T-helper 2 cell treated with Interferon-gamma antibody and Interleukin-4, amounts not matched to agents 100 ng/mL and 5 ng/mL, for 36 hours (primary cell): ENCODE results near the gene SRD5A3. TPM values are rescaled to one million over a fixed set of nuclear protein-coding genes. Genes with fewer than 3 reads are reported as not detected.

Experiments
- intact Hi-C: fragments of 100-400 bp; cut with micrococcal nuclease; formaldehyde crosslinking; loops from one replicate; pipeline ENCODE4 v1.15.1; 2023
- total RNA-seq: library from RNA; stranded (reverse); gene quantifications from 2 replicates; pipeline ENCODE4 v1.2.3, GENCODE V29; 2022

Gene SRD5A3
- total RNA-seq, 1 donor from 2014 or later: 14.7 TPM

- intact Hi-C loops: loop anchor here (5.0 kb wide), 2 partner anchors 1038 to 1578 kb away; partner anchors contain the start of genes NOA1, PAICS, POLR2B and PPAT
Measured at GRCh38 chr4:55399581-55399980, 53.5 kb downstream of the SRD5A3 start.

GRCh38 chr4:55405073-55405472 lies 59.0 kb downstream of the SRD5A3 start:
- intact Hi-C loops: no loop called here

DNA sequence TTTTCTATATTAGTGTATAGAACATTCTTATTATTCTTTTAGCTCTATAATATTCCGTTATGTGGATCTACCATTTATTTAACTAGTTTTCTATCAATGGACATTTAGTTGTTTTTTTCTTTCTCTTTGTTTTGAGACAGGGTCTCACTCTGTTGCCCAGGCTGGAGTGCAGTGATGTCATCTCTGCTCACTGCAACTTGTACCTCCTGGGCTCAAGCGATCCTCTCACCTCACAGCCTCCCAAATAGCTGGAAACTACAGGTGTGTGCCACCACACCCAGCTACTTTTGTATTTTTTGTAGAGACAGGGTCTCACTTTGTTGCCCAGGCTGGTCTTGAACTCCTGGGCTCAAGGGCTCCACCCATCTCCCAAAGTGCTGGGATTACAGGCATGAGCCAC lies 60.5 kb downstream of the SRD5A3 start:
- intact Hi-C loops: no loop called here

- intact Hi-C loops: no loop called here
Measured at GRCh38 chr4:55407119-55407518, 61.1 kb downstream of the SRD5A3 start.

DNA sequence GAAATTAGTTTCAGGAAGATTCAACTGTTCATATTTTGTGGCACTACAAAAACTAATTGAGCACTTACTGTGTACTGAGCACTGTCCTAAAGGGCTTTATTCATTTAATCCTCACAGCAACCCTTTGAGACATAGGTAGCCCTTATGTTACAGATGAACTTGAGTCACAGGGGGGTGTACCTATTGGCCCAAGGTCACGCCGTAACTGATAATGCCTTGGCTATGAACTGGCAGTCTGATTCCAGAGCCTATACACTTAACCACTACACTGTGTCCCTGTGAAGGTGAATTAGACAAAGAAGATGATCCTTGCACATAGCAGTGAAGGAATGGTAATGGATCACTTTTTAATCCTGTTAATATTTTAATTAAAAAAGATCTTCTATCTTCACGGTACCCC lies 61.7 kb downstream of the SRD5A3 start:
- intact Hi-C loops: no loop called here

GRCh38 chr4:55409468-55410171 lies 63.6 kb downstream of the SRD5A3 start:
- intact Hi-C loops: no loop called here

DNA sequence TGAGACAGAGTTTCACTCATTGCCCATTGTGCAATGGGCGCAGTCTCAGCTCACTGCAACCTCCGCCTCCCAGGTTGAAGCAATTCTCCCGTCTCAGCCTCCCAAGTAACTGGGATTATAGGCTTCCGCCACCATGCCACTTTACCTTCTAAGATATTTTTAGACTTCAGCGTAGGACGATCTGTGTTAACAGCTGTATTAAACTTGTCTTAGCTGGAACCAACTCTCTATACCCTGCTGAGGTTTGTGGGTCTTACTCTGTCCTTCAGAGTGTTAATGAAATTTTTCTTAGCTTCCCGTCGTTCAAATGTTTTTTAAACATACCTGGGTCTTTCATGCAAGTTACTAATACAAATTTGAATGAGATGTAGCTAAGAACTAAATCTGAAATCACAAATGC lies 64.4 kb downstream of the SRD5A3 start:
- intact Hi-C loops: no loop called here

DNA sequence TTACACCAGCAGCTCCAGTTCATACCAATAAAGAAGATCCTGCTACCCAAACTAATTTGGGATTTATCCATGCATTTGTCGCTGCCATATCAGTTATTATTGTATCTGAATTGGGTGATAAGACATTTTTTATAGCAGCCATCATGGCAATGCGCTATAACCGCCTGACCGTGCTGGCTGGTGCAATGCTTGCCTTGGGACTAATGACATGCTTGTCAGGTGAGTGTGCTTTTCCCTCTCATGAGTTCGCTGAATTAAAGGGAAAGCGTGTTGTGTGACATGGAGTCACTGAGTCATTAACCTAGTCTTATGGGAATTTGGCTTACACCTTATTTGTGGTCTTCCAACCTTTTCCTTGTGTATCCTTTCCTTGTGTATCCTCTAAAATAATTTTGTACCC lies 65.6 kb downstream of the SRD5A3 start:
- intact Hi-C loops: no loop called here

DNA sequence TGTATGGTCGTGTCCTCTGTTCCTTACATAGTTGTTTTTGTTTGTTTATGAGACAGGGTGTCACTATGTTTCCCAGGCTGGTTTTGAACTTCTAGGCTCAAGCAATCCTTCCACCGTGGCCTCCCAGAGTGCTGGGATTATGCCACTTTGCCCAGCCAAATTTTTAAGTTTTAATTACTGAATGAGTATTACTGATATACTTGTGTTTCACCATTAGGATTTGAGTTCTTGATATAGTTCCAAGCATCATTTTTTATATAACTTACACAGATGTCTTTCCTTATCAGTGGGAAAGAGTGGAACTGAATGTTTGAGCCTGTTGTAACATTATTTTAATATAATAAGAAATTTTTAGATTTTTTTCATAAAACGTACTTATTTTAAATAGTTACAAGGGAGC lies 70.1 kb downstream of the SRD5A3 start:
- intact Hi-C loops: no loop called here

Other genes with a start within 250 kb of the SRD5A3 start
- not detected in 2 replicates for gene KDR, start 220.6 kb upstream of the SRD5A3 start, total RNA-seq
- gene TMEM165, start 49.7 kb downstream of the SRD5A3 start, total RNA-seq: 81.9 and 84.4 TPM in 2 replicates
- 4.4 and 6.7 TPM in 2 replicates for gene CLOCK, start 200.7 kb downstream of the SRD5A3 start, total RNA-seq
- not detected in 2 replicates for gene PDCL2, start 246.0 kb downstream of the SRD5A3 start, total RNA-seq